ENCODE data around the gene ERO1B. TPM values are rescaled to one million over a fixed set of nuclear protein-coding genes. Genes with fewer than 3 reads are reported as not detected.
"Not testable (repeated sequence)": the region's sequence is repeated elsewhere in the genome, so short reads cannot be mapped to it uniquely, and the experiment has no call there.

The ERO1B gene
- total RNA-seq, 1 donor from 2014 or later: 1.0 TPM

GRCh38 chr1:236315518-236315917 lies 33.8 kb upstream of the ERO1B start:
- H3K4me1 Mint-ChIP-seq: no peaks in the 10 kb centered on the region
- H3K36me3 Mint-ChIP-seq (ENCODE audit: low read depth): no peaks in the 10 kb centered on the region
- no peaks in the 10 kb centered on the region for H3K27me3 Mint-ChIP-seq (ENCODE audit: low read depth)
- no peak overlapping the region for H3K4me3 Mint-ChIP-seq
- no peaks in the 10 kb centered on the region for H3K9me3 Mint-ChIP-seq
- H3K27ac Mint-ChIP-seq (ENCODE audit: unreplicated experiment): no peak overlapping the region
- no peak for DNase-seq (ENCODE audit: low read depth, low spot score)
- TF ChIP-seq, protein P1, sequence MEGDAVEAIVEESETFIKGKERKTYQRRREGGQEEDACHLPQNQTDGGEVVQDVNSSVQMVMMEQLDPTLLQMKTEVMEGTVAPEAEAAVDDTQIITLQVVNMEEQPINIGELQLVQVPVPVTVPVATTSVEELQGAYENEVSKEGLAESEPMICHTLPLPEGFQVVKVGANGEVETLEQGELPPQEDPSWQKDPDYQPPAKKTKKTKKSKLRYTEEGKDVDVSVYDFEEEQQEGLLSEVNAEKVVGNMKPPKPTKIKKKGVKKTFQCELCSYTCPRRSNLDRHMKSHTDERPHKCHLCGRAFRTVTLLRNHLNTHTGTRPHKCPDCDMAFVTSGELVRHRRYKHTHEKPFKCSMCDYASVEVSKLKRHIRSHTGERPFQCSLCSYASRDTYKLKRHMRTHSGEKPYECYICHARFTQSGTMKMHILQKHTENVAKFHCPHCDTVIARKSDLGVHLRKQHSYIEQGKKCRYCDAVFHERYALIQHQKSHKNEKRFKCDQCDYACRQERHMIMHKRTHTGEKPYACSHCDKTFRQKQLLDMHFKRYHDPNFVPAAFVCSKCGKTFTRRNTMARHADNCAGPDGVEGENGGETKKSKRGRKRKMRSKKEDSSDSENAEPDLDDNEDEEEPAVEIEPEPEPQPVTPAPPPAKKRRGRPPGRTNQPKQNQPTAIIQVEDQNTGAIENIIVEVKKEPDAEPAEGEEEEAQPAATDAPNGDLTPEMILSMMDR (conservative IDR thresholded peaks at IDR 0.05): no peak

DNA sequence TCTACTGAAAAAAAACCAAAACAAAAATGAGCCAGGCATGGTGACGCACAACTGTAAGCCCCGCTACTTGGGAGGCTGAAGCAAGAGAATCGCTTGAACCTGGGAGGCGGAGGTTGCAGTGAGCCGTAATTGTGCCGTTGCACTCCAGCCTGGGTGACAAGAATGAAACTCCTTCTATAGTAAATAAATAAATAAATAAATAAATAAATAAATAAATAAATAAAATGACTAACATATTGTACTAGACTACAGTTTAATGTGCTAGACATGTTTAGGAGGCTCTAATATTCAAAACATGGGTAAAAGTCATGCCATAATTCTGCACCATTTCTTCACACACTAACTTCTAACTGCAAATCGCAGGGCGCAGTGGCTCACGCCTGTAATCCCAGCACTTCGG lies 33.3 kb upstream of the ERO1B start:
- TF ChIP-seq, protein P1 (conservative IDR thresholded peaks at IDR 0.05): no peak
- Mint-ChIP-seq H3K9me3 (no peaks in the 10 kb centered on the region), H3K27ac (ENCODE audit: unreplicated experiment) (no peak overlapping the region), H3K36me3 (ENCODE audit: low read depth) (no peaks in the 10 kb centered on the region), H3K4me1 (no peaks in the 10 kb centered on the region), H3K4me3 (no peak overlapping the region), H3K27me3 (ENCODE audit: low read depth) (no peaks in the 10 kb centered on the region)
- no peak for DNase-seq (ENCODE audit: low read depth, low spot score)

DNA sequence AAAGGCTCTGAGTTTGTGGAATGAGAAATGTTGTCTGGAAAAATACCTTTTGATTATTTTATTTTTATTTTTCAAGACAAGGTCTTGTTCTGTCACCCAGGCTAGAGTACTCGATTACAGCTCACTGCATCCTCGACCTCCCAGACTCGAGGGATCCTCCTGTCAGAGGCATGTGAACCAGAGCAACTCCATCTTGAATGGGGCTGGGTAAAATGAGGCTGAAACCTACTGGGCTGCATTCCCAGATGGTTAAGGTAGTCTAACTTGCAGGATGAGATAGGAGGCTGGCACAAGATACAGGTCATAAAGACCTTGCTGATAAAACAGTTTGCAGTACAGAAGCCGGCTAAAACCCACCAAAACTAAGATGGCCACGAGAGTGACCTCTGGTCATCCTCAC lies 32.3 kb upstream of the ERO1B start:
- not testable (repeated sequence) for DNase-seq (ENCODE audit: low read depth, low spot score); H3K36me3 Mint-ChIP-seq (ENCODE audit: low read depth); H3K9me3 Mint-ChIP-seq; H3K27me3 Mint-ChIP-seq (ENCODE audit: low read depth); H3K27ac Mint-ChIP-seq (ENCODE audit: unreplicated experiment); H3K4me1 Mint-ChIP-seq; H3K4me3 Mint-ChIP-seq

DNA sequence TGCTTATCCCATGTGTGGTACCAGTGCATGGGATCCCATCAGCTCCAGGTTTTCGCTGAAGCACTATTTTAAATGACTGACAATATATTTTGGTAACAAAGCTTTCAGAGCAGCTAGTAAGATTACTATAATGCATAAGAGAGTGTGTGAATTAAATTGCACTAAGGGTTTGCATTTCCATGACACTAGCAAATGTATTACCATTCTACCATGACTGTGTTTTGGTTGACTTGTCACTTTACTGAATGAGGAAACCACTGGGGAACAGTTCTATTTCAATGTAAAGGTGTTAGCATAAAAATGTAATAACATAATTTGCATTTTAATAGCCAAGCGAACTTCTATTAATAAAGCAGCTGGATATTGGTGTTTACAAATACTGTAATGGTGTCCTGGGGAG lies 31.7 kb upstream of the ERO1B start:
- Mint-ChIP-seq H3K27ac (ENCODE audit: unreplicated experiment) (no peak overlapping the region), H3K9me3 (no peaks in the 10 kb centered on the region), H3K36me3 (ENCODE audit: low read depth) (no peaks in the 10 kb centered on the region), H3K4me3 (no peak overlapping the region), H3K27me3 (ENCODE audit: low read depth) (no peaks in the 10 kb centered on the region), H3K4me1 (no peaks in the 10 kb centered on the region)
- no peak for DNase-seq (ENCODE audit: low read depth, low spot score)
- TF ChIP-seq, protein P1 (conservative IDR thresholded peaks at IDR 0.05): no peak

DNA sequence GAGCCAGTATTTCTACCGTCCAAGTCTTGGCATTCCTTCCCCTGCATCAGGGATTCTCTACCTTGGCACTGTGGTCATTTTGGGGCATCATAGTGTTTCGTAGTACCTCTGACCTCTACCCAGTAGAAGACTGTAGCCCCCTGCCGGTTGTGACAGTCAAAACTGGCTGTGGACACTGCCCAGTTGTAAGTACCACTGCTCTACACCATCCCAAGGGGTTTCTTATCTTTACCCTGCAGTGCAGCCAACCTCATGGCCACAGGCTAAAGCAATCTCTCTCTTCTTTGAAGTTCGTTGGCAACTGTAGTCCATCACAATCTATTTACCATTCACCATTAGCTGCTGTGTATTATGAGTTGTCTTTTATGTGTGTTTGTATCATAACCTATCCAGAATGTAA lies 29.3 kb upstream of the ERO1B start:
- Mint-ChIP-seq H3K36me3 (ENCODE audit: low read depth) (no peaks in the 10 kb centered on the region), H3K4me3 (no peak overlapping the region), H3K27ac (ENCODE audit: unreplicated experiment) (no peak overlapping the region)

DNA sequence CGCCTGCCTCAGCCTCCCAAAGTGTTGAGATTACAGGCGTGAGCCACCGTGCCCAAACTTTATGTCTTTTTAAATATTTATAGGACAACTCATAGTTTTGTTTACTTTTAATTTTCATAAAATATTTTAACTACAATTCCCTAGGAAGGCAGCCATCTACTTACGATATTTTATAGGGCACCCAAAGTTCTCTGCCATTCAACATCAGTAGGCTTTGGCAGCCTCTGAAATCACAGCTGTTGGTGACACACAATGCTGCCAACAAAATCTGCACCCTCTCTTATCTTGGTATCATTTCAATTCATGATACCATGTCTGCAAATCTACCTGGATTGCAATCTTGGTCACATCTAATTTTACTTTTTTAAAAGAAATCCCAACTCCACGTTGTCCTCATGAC lies 27.1 kb upstream of the ERO1B start:
- H3K9me3 Mint-ChIP-seq: peaks cover 2% of the 10 kb centered on the region
- no peaks in the 10 kb centered on the region for H3K27me3 Mint-ChIP-seq (ENCODE audit: low read depth)
- no peak overlapping the region for H3K4me3 Mint-ChIP-seq
- TF ChIP-seq, protein P1 (conservative IDR thresholded peaks at IDR 0.05): no peak
- H3K4me1 Mint-ChIP-seq: peaks cover 5% of the 10 kb centered on the region
- no peak for DNase-seq (ENCODE audit: low read depth, low spot score)
- no peak overlapping the region for H3K27ac Mint-ChIP-seq (ENCODE audit: unreplicated experiment)
- H3K36me3 Mint-ChIP-seq (ENCODE audit: low read depth): no peaks in the 10 kb centered on the region

More for the DNA sequence above, 29.3 kb upstream of the ERO1B start:
- no peaks in the 10 kb centered on the region for H3K27me3 Mint-ChIP-seq (ENCODE audit: low read depth)
- H3K9me3 Mint-ChIP-seq: peaks cover 2% of the 10 kb centered on the region
- DNase-seq (ENCODE audit: low read depth, low spot score): no peak
- TF ChIP-seq, protein P1 (conservative IDR thresholded peaks at IDR 0.05): no peak
- H3K4me1 Mint-ChIP-seq: peaks cover 5% of the 10 kb centered on the region
